HAP-1 (cell line): Measurements from ENCODE around the gene SLC66A1.
"Not testable (repeated sequence)": the region's sequence is repeated elsewhere in the genome, so short reads cannot be mapped to it uniquely, and the experiment has no call there.

Experiments
- DNase-seq, 2 experiments: peaks; one replicate each; pipeline ENCODE4 v3.0.0-alpha.2; 2016 to 2020; ENCODE audit warnings: low spot score in 2 of 2
- H3K27me3 ChIP-seq: fragments of 250-450 bp; sonication (Bioruptor Pico); 2 replicates; pipeline ENCODE4 v1.5.1; 2020; ENCODE audit warnings: low read depth, mild to moderate bottlenecking, moderate library complexity
- H3K36me3 ChIP-seq: fragments of 250-450 bp; sonication (Bioruptor Pico); replicated peaks from 2 replicates; pipeline ENCODE4 v1.5.1; 2020; ENCODE audit warnings: mild to moderate bottlenecking
- H3K4me1 ChIP-seq: fragments of 250-450 bp; sonication (Bioruptor Pico); 2 replicates; pipeline ENCODE4 v1.5.1; 2020; ENCODE audit warnings: mild to moderate bottlenecking
- H3K4me3 ChIP-seq: fragments of 250-450 bp; sonication (Bioruptor Pico); 2 replicates; pipeline ENCODE4 v1.5.1; 2020; ENCODE audit warnings: mild to moderate bottlenecking, moderate library complexity
- H3K9me3 ChIP-seq: fragments of 250-450 bp; sonication (Bioruptor Pico); 2 replicates; pipeline ENCODE4 v1.5.1; 2020; ENCODE audit warnings: mild to moderate bottlenecking, moderate library complexity
- in situ Hi-C: fragments of 300-500 bp; cut with MboI; formaldehyde crosslinking; loops from 3 replicates; pipeline ENCODE4 v1.14.3; 2020; ENCODE audit warnings: low sequenced_read_pairs, inconsistent platforms, mixed read lengths

Gene SLC66A1, protein sequence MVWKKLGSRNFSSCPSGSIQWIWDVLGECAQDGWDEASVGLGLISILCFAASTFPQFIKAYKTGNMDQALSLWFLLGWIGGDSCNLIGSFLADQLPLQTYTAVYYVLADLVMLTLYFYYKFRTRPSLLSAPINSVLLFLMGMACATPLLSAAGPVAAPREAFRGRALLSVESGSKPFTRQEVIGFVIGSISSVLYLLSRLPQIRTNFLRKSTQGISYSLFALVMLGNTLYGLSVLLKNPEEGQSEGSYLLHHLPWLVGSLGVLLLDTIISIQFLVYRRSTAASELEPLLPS

DNA sequence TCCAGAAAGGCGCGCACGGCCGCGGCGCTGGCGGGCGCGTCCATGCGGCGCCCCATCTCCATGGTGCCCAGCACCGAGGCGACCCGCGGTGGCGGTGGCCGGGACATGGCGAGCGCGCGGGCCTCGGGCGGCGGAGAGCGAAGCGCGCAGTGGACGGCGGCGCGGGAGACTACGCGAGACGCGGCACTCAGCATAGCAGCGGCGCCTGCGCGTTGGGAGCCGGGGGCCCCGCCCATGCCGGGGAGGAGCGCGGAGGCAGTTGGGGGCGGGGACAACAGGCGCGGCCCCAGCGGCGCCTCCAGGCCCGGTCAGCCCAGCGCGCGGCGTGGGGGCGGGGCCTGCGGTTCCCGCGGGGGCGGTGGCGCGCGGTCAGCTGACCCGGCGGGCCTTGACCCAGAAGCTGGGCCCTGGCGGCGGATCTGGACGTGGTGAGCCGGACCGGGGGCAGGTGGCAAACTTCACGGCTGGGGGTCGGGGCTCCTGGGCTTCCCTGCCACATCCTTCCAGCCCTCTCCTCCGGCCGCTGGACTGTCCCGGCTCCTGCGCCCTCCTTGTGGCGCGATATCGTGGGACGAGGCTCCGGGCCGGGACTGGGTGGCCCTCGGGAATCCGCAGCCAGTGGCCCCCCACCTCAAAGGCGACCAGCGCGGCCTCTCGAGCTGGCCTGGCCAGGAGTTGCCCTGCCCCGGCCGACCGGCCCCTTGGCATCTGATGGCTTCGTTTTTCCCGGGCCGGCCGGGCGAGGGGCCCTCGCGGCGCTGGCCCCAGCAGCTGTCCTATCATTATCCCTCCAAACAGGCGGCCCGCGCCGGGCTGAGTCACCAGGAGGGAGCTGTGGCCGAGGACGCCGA lies at the start of gene SLC66A1, which contains the start of gene AKR7A2:
Gene SLC66A1 (plus strand): TSS at position 396 of the 851 bp plus-strand sequence. CDS start 5,352 bp downstream, outside the sequence.
Gene AKR7A2 (minus strand): TSS at position 214 of the 851 bp plus-strand sequence. CDS start 20 bp downstream, at position 194.
- in situ Hi-C loops, result no loop called here
- peaks cover 5% of the 10 kb centered on the region for H3K4me1 ChIP-seq
- no peaks in the 10 kb centered on the region for H3K27me3 ChIP-seq
- no peaks in the 10 kb centered on the region for H3K9me3 ChIP-seq
- H3K4me3 ChIP-seq, result peak within 1 kb of the TSS; percentile 84
- DNase-seq, result peak; percentile 85 to 92
- H3K36me3 ChIP-seq, result peaks cover 22% of the 10 kb centered on the region

- Histone ChIP-seq H3K36me3 (peaks cover 32% of the 10 kb centered on the region), H3K4me1 (no peaks in the 10 kb centered on the region)
- in situ Hi-C loops, result no loop called here
Measured at GRCh38 chr1:19262744-19263143, 49.4 kb upstream of the SLC66A1 start.

GRCh38 chr1:19268445-19268844 lies 43.7 kb upstream of the SLC66A1 start:
- DNase-seq, result no peak
- in situ Hi-C loops, result no loop called here
- no peaks in the 10 kb centered on the region for H3K9me3 ChIP-seq
- no peak overlapping the region for H3K4me3 ChIP-seq
- no peaks in the 10 kb centered on the region for H3K36me3 ChIP-seq
- no peaks in the 10 kb centered on the region for H3K4me1 ChIP-seq
- H3K27me3 ChIP-seq, result no peaks in the 10 kb centered on the region

More at GRCh38 chr1:19262744-19263143, 49.4 kb upstream of the SLC66A1 start:
- DNase-seq, result no peak
- Histone ChIP-seq H3K9me3 (no peaks in the 10 kb centered on the region), H3K4me3 (no peak overlapping the region), H3K27me3 (no peaks in the 10 kb centered on the region)

DNA sequence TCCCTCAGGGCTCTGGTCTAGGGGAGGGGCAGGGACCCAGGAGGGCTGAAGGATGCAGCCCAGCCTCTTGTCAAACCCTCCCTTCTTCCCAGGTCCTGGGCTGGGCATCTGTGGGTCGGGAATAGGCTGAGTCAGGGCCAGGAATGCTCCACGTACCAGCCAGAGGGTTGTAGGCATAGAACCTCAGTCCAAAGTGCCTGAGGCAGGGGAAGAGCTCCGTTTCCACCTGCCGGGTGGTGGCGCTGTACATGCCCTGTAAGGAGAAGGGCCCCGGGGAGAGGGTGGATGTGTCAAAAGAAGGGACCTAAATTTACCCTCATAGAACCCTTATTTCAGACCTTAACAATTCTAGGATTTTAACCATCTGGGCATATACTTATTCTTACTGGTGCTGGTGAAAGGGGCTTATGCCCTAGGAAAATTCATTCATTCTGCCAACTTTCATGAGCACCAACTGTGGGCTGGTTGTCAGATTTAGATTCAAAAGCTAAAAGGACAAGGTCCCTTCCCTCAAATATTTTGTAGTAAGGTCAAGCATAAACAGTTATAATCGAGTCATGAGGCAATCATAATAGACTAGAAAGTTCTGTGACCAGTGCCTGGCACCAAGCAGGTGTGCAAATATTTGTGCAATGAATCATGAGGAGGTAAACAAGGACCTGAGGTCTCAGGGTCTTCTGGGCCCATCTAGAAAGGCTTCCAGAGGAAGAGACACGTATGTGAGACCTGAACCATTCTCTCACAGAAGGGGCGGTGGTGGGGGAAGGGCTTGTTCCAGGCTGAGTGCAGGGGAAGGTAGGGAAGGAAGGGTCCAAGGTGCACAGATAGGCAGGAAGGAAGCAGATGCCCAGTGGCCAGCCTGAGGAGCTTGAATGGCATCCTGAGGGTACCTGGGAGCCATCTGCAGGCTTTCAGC lies 42.4 kb upstream of the SLC66A1 start:
- in situ Hi-C loops, result not testable (repeated sequence)

GRCh38 chr1:19270343-19270730 lies 41.8 kb upstream of the SLC66A1 start:
- DNase-seq, H3K9me3 ChIP-seq, H3K27me3 ChIP-seq, H3K36me3 ChIP-seq, H3K4me3 ChIP-seq, H3K4me1 ChIP-seq, in situ Hi-C loops: not testable (repeated sequence)

More for the DNA sequence above, 42.4 kb upstream of the SLC66A1 start:
- H3K27me3 ChIP-seq, H3K36me3 ChIP-seq, H3K9me3 ChIP-seq, H3K4me3 ChIP-seq, H3K4me1 ChIP-seq, DNase-seq: not testable (repeated sequence)

- Histone ChIP-seq H3K9me3 (no peaks in the 10 kb centered on the region), H3K36me3 (no peaks in the 10 kb centered on the region), H3K27me3 (no peaks in the 10 kb centered on the region), H3K4me1 (no peaks in the 10 kb centered on the region), H3K4me3 (no peak overlapping the region)
- DNase-seq, result no peak
- in situ Hi-C loops, result no loop called here
Measured at GRCh38 chr1:19272064-19272463, 40.1 kb upstream of the SLC66A1 start.

DNA sequence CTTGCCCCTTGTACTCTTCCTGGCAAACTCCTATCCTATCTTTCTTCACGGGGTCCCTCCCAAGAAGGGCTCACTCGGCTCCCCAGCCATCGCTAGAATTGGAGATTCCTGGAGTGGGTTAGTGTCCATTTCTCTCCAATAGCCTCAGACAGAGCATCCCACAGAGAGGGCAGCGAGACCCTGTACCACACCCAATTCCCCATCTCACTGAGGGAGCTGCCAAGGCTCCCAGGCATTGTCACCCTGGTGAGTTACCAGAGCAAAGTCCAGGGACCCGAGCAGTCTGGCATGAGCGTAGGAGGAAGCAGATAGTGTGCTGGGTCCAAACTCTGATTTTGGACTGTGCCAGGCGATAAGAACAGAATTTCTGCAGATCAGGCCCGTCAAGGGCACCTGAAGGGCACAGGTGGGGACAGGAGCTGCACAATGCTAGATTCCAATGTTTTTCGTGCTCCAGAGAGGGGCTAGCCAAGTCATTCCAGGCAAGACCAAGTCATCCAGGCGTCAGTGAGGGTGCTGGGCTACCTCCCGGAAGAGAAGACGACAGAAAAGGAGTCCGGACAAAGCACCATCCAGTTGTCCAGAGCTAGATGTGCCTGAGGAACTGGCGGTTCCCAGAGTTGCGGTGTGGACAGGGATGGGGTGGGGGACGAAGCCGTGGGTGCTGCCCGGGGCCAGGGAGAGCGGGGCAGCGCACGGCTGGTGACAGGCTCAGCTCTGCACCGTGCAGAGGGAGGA lies 38.9 kb upstream of the SLC66A1 start:
- H3K4me1 ChIP-seq, result no peaks in the 10 kb centered on the region
- no peak for DNase-seq
- H3K9me3 ChIP-seq, result no peaks in the 10 kb centered on the region
- H3K4me3 ChIP-seq, result no peak overlapping the region
- no peaks in the 10 kb centered on the region for H3K36me3 ChIP-seq
- in situ Hi-C loops, result no loop called here
- no peaks in the 10 kb centered on the region for H3K27me3 ChIP-seq

- DNase-seq, H3K4me1 ChIP-seq, H3K9me3 ChIP-seq, H3K27me3 ChIP-seq, H3K36me3 ChIP-seq, H3K4me3 ChIP-seq, in situ Hi-C loops: not testable (repeated sequence)
Measured at GRCh38 chr1:19273844-19274531, 38.1 kb upstream of the SLC66A1 start.

GRCh38 chr1:19274636-19275035 lies 37.5 kb upstream of the SLC66A1 start:
- DNase-seq, result no peak
- Histone ChIP-seq H3K36me3 (no peaks in the 10 kb centered on the region), H3K4me3 (no peak overlapping the region), H3K9me3 (no peaks in the 10 kb centered on the region), H3K27me3 (no peaks in the 10 kb centered on the region), H3K4me1 (no peaks in the 10 kb centered on the region)
- in situ Hi-C loops, result no loop called here

- no peaks in the 10 kb centered on the region for H3K9me3 ChIP-seq
- no peaks in the 10 kb centered on the region for H3K27me3 ChIP-seq
- no peak overlapping the region for H3K4me3 ChIP-seq
- H3K4me1 ChIP-seq, result no peaks in the 10 kb centered on the region
- no peaks in the 10 kb centered on the region for H3K36me3 ChIP-seq
- no peak for DNase-seq
- in situ Hi-C loops, result no loop called here
Measured at GRCh38 chr1:19283891-19284290, 28.2 kb upstream of the SLC66A1 start.

DNA sequence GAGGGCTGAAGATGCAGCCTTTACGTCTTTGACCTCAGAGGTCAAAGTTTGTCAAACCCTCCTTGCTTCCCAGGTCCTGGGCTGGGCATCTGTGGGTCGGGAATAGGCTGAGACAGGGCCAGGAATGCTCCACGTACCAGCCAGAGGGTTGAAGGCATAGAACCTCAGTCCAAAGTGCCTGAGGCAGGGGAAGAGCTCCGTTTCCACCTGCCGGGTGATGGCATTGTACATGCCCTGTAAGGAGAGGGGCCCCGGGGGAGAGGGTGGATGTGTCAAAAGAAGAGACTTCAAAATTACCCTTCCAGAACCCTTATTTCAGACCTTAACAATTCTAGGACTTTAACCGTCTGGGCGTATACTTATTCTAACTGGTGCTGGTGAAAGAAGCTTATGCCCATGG lies 27.2 kb upstream of the SLC66A1 start:
- in situ Hi-C loops, result no loop called here
- DNase-seq, result no peak
- Histone ChIP-seq H3K4me1 (no peaks in the 10 kb centered on the region), H3K36me3 (no peaks in the 10 kb centered on the region), H3K27me3 (no peaks in the 10 kb centered on the region), H3K9me3 (no peaks in the 10 kb centered on the region), H3K4me3 (no peak overlapping the region)

- H3K4me3 ChIP-seq, H3K9me3 ChIP-seq, in situ Hi-C loops: not testable (repeated sequence)
Measured at GRCh38 chr1:19285366-19285765, 26.8 kb upstream of the SLC66A1 start.

More at GRCh38 chr1:19285366-19285765, 26.8 kb upstream of the SLC66A1 start:
- DNase-seq, H3K27me3 ChIP-seq, H3K36me3 ChIP-seq, H3K4me1 ChIP-seq: not testable (repeated sequence)
